Measurements from ENCODE around the gene ZFAND2A. TPM values are rescaled to one million over a fixed set of nuclear protein-coding genes. Genes with fewer than 3 reads are reported as not detected.

The ZFAND2A gene
- total RNA-seq, 1 donor from 2014 or later: 19.9 TPM

DNA sequence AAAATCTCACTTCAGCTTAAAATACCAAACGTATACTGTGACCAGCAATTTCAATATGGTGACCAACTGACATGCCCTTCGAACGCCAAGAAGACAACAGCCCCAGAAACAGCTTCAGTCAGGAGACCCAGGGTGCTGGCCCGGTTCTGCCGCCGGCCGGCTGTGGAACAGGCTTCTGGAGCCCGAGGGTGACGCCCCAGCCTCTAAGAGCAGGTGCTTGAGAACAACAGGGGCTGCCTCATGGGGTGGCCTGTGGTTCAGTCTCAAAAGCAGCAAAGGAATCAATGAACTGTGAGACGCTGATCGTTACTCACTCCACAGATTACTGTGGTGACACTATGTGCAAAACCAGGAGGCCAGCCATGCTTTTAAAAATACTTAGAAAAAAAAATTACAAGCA lies 54.8 kb downstream of the ZFAND2A start:
- TF ChIP-seq, protein P1, sequence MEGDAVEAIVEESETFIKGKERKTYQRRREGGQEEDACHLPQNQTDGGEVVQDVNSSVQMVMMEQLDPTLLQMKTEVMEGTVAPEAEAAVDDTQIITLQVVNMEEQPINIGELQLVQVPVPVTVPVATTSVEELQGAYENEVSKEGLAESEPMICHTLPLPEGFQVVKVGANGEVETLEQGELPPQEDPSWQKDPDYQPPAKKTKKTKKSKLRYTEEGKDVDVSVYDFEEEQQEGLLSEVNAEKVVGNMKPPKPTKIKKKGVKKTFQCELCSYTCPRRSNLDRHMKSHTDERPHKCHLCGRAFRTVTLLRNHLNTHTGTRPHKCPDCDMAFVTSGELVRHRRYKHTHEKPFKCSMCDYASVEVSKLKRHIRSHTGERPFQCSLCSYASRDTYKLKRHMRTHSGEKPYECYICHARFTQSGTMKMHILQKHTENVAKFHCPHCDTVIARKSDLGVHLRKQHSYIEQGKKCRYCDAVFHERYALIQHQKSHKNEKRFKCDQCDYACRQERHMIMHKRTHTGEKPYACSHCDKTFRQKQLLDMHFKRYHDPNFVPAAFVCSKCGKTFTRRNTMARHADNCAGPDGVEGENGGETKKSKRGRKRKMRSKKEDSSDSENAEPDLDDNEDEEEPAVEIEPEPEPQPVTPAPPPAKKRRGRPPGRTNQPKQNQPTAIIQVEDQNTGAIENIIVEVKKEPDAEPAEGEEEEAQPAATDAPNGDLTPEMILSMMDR (IDR thresholded peaks at IDR 0.05): no peak
- Histone ChIP-seq H3K27ac (no peak overlapping the region), H3K9me3 (no peaks in the 10 kb centered on the region), H3K36me3 (no peaks in the 10 kb centered on the region), H3K4me1 (no peaks in the 10 kb centered on the region), H3K4me3 (no peak overlapping the region), H3K27me3 (no peaks in the 10 kb centered on the region)
- DNase-seq: no peak
- intact Hi-C loops (cut with DNase I): no loop called here
- ATAC-seq: no peak

DNA sequence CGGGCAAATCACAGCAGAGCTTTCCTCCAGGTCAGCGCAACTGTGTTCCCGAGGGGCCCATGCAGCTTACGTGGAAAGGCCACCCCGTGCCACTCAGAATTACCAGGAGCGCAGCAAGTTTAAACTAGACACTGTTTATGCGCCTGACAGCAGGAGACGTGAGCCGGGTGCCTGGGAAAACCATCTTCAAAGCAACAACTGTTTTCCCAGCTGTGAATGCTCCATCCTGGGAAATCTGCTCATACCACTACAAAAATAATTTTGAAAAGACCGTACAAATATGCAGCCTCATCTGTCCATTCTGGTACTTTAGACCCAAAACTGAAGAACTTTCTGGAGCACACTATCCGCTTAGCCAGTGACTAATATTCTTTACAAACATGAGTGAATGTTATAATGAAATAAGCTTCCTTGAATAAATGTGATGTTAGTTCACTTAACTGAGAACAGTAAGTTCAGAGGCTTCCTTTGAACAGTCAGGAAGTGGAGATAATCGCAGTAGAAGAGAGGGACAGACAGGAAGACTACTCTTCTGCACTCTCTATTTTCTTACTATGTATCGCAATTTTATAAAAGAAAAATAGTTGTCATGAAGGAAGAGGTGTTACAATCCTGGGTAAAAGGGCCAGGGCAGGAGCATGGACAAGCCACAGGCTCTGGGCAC lies 55.3 kb downstream of the ZFAND2A start:
- ATAC-seq (no peak), DNase-seq (no peak)
- intact Hi-C loops (cut with DNase I): no loop called here
- Histone ChIP-seq H3K4me3 (no peak overlapping the region), H3K27ac (no peak overlapping the region), H3K36me3 (no peaks in the 10 kb centered on the region), H3K27me3 (no peaks in the 10 kb centered on the region), H3K9me3 (no peaks in the 10 kb centered on the region), H3K4me1 (no peaks in the 10 kb centered on the region)
- TF ChIP-seq, protein P1 (IDR thresholded peaks at IDR 0.05): no peak

DNA sequence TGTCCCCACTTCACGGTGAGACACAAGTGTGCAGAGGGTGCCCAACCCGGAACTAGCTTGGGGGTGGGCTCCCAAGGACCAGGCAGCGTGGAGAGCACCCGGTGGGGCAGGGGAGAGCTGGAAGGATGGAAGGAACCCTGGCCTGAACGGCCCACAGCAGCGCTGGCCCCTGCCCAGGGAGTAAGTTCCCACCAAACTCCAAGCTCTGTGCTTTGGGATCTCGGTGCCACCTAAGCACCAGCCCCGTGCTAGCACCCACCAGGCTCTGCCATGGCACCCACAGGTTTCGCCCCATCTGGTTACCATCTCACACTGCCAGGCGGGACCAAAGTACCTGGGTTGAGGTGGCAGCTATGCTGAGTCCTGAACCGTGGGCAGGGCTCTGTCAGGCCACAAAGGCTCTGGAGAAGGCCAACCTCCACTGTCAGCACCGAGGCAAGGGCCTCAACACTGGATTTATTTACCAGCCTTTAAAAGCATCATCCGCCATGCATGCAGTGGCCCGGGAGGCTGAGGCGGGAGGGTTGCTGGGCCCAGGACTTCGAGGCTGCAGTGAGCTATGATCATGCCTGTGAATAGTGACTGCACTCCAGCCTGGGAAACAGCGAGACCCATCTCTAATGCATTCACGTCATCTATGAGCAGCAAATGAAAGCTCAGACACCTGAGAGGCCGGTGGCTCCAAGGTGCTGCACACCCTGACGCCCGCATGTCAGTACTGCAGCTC lies 56.0 kb downstream of the ZFAND2A start:
- H3K4me3 ChIP-seq: no peak overlapping the region
- no peak for ATAC-seq
- DNase-seq: no peak
- no peaks in the 10 kb centered on the region for H3K36me3 ChIP-seq
- TF ChIP-seq, protein P1 (IDR thresholded peaks at IDR 0.05): no peak
- no peak overlapping the region for H3K27ac ChIP-seq
- intact Hi-C loops (cut with DNase I): no loop called here
- H3K4me1 ChIP-seq: no peaks in the 10 kb centered on the region
- H3K27me3 ChIP-seq: no peaks in the 10 kb centered on the region
- no peaks in the 10 kb centered on the region for H3K9me3 ChIP-seq

DNA sequence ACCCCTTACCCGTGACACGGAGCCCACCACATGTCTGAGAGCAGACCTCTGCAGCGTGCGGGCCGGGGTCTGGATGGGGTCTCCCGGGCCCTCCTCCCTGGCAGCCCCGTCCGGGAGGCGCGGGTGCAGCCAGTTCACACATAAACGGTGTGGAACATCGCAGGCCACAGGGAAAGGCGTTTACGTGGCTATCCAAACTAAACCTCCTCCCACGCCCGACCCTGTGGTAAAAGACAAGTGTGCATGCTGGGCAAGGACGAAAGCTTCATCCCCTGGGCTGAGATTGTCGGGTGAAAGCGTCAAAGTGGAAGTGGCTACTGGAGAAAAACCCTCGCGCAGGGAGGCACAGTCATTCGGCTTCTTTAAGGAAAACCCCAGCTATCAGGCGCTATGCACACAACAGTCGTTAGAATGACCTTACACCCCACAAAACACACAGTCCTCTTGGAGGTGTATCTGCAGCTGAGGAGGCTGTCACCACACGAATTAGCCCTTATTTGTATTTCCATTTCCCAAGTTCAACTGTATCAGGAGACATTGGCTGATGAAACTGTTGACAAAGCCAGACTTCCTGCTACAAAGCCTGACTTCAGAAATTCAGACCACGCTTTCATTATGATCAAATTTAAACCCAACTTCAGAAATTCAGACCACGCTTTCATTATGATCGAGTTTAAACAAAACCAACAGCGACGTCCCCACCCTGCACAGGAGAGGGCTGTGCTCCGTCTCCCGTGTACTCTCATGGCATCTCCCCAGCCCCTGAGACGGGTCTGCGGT lies 56.8 kb downstream of the ZFAND2A start:
- H3K4me1 ChIP-seq: no peaks in the 10 kb centered on the region
- DNase-seq (no peak), ATAC-seq (no peak)
- intact Hi-C loops (cut with DNase I): no loop called here
- H3K4me3 ChIP-seq: no peak overlapping the region
- TF ChIP-seq, protein P1 (IDR thresholded peaks at IDR 0.05): no peak
- H3K36me3 ChIP-seq: no peaks in the 10 kb centered on the region
- H3K27me3 ChIP-seq: no peaks in the 10 kb centered on the region
- H3K27ac ChIP-seq: no peak overlapping the region
- H3K9me3 ChIP-seq: no peaks in the 10 kb centered on the region

Other genes starting within 250 kb of the ZFAND2A start
- gene ADAP1, start 205.5 kb downstream of the ZFAND2A start, total RNA-seq: 30.7 TPM
- 9.4 TPM for gene COX19, start 184.6 kb downstream of the ZFAND2A start, total RNA-seq
- not detected for gene CYP2W1, start 177.0 kb downstream of the ZFAND2A start, total RNA-seq
- gene GPR146, start 115.7 kb downstream of the ZFAND2A start, total RNA-seq: 40.0 TPM
- 11.1 TPM for gene GPER1, start 72.1 kb downstream of the ZFAND2A start, total RNA-seq
- not detected for gene UNCX, start 72.7 kb upstream of the ZFAND2A start, total RNA-seq

Data from upper lobe of right lung (tissue), 1 donor.